K562 (cell line): ENCODE results near the gene MPV17L2. TPM values are rescaled to one million over a fixed set of nuclear protein-coding genes. Genes with fewer than 3 reads are reported as not detected.
A peak's percentile ranks its signal among the peaks of the same experiment; 100 is the strongest.

Experiments
- BHLHE40 ChIP-seq: IDR thresholded peaks from 2 replicates; pipeline ENCODE4 v1.6.1; 2011; ENCODE audit warnings: low read length, improper control_type of control experiment
- CBX3 ChIP-seq, 2 experiments: IDR thresholded peaks; 1 replicate in 1 of 2; 2 replicates in 1 of 2; pipeline ENCODE4 v1.6.1; 2012; ENCODE audit warnings: inconsistent platforms in 2 of 2, low read length in 2 of 2, borderline replicate concordance in 1 of 2, control low read depth in 1 of 2
- KDM1A ChIP-seq, 2 experiments: fragments of 450-650 bp; IDR thresholded peaks; 2 replicates each; pipeline ENCODE4 v1.6.1; 2016; ENCODE audit warnings: mild to moderate bottlenecking in 2 of 2
- LCOR ChIP-seq: sonication (generic); formaldehyde crosslinking; IDR thresholded peaks from 2 replicates; pipeline ENCODE4 v1.8.0; 2022; ENCODE audit warnings: mild to moderate bottlenecking, missing genetic modification reagents
- NCOA4 ChIP-seq: fragments of 450-650 bp; IDR thresholded peaks from 2 replicates; pipeline ENCODE4 v1.6.1; 2018; ENCODE audit warnings: mild to moderate bottlenecking; ENCODE audit not compliant: partially characterized antibody
- NONO ChIP-seq, 2 experiments: fragments of 200-400 bp in 1 of 2; fragments of 450-650 bp in 1 of 2; formaldehyde crosslinking in 1 of 2; IDR thresholded peaks; 2 replicates each; pipeline ENCODE4 v1.6.1; 2017; ENCODE audit warnings: low read depth in 2 of 2, mild to moderate bottlenecking in 2 of 2, moderate library complexity in 2 of 2, low read length in 1 of 2
- NR3C1 ChIP-seq: sonication (generic); formaldehyde crosslinking; IDR thresholded peaks from 2 replicates; pipeline ENCODE4 v1.8.1; 2022; ENCODE audit warnings: missing genetic modification reagents
- NUFIP1 ChIP-seq: fragments of 450-650 bp; IDR thresholded peaks from 2 replicates; pipeline ENCODE4 v1.6.1; 2018; ENCODE audit not compliant: partially characterized antibody
- PHF21A ChIP-seq: fragments of 450-650 bp; IDR thresholded peaks from 2 replicates; pipeline ENCODE4 v1.6.1; 2017; ENCODE audit warnings: low read depth, borderline replicate concordance
- RBM39 ChIP-seq: fragments of 200-400 bp; formaldehyde crosslinking; optimal IDR thresholded peaks from 2 replicates; pipeline ENCODE3; 2018; ENCODE audit warnings: low read depth, low read length
- SREBF2 ChIP-seq: sonication (generic); formaldehyde crosslinking; IDR thresholded peaks from 2 replicates; pipeline ENCODE4 v1.4.0; 2020; ENCODE audit warnings: mild to moderate bottlenecking, missing genetic modification reagents
- ZFP36 ChIP-seq: fragments of 150-350 bp; IDR thresholded peaks from 2 replicates; pipeline ENCODE4 v1.6.1; 2018; ENCODE audit warnings: low read length, low read depth; ENCODE audit not compliant: partially characterized antibody
- ZNF75A ChIP-seq: fragments of 450-650 bp; formaldehyde crosslinking; IDR thresholded peaks from 2 replicates; pipeline ENCODE4 v1.4.0; 2020; ENCODE audit warnings: mild to moderate bottlenecking
- polyA plus RNA-seq, 8 experiments: library from polyadenylated mRNA; depleted of rRNA in 4 of 8; stranded (reverse) in 5 of 8; unstranded in 3 of 8; fragments of >200 nt; fragmentation: Nextera tagmentation in 2 of 8; fragmentation: Illumina TruSeq in 1 of 8; extraction: Ambion mirVana in 2 of 8; extraction: Trizol in 1 of 8; gene quantifications; 2 replicates each; pipeline versions ENCODE4 v1.2.1 to v1.2.3, GENCODE V29; 2011 to 2014; ENCODE audit warnings: inconsistent platforms in 1 of 8, missing spikeins in 1 of 8
- total RNA-seq, 7 experiments: library from RNA; depleted of rRNA in 6 of 7; stranded (reverse); fragments of >200 nt in 6 of 7; fragmentation: Illumina TruSeq in 2 of 7; extraction: Trizol in 2 of 7; gene quantifications; 2 replicates each; pipeline versions ENCODE4 v1.2.1 to v1.2.3, GENCODE V29; 2011 to 2021; ENCODE audit warnings: low replicate concordance in 1 of 7
- TF ChIP-seq, protein P1 (sequence below): fragments of 250-450 bp; sonication (Bioruptor Pico); IDR thresholded peaks from 2 replicates; pipeline ENCODE4 v1.4.0; 2020
- TF ChIP-seq, protein P2 (sequence below): fragments of 250-450 bp; sonication (Bioruptor Pico); IDR thresholded peaks from 2 replicates; pipeline ENCODE4 v1.5.0; 2022; ENCODE audit warnings: mild to moderate bottlenecking

The MPV17L2 gene
- total and polyA plus RNA-seq, 9 of the 15 experiments (the other 6 are each of a cell fraction or from before 2014, with no cell fraction given), result 10.6 to 60.2 (median 28.5) TPM

DNA sequence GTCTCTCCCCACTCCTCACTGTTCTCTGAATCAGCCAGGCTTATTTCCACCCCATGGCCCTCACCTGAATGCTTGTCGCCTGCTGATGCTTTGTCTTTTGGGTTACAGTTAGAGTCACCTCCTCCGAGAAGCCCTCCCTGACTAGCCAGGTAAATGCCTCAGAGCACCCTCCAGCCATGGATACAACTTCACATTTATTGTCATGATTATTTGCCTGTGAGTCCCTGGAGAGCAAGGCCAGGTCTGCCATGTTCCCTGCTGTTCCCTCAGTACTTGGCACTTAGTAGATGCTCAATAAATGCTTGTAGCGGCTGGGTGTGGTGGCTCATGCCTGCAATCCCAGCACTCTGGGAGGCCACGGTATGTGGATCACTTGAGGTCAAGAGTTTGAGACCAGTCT lies 36.9 kb downstream of the MPV17L2 start (continued):
- TF ChIP-seq LCOR (no peak), NR3C1 (CRISPR knock-in tag) (no peak), NCOA4 (no peak), NUFIP1 (no peak), PHF21A (no peak), RBM39 (no peak), BHLHE40 (no peak), ZFP36 (peak; percentile 94), KDM1A (IDR thresholded peaks at IDR 0.05) (0 out of 4 replicates have a peak, but pooled peaks of 1 of the 2 experiments have one; percentile 5), NONO (IDR thresholded peaks at IDR 0.05; ENCODE audit: low read depth in 2 of 2, low read length in 1 of 2) (no peak), ZNF75A (CRISPR knock-in tag) (no peak), SREBF2 (CRISPR knock-in tag) (no peak), CBX3 (IDR thresholded peaks at IDR 0.05; ENCODE audit: borderline replicate concordance in 1 of 2, low read length in 2 of 2) (no peak)
- TF ChIP-seq, protein P1, sequence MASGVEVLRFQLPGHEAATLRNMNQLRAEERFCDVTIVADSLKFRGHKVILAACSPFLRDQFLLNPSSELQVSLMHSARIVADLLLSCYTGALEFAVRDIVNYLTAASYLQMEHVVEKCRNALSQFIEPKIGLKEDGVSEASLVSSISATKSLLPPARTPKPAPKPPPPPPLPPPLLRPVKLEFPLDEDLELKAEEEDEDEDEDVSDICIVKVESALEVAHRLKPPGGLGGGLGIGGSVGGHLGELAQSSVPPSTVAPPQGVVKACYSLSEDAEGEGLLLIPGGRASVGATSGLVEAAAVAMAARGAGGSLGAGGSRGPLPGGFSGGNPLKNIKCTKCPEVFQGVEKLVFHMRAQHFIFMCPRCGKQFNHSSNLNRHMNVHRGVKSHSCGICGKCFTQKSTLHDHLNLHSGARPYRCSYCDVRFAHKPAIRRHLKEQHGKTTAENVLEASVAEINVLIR (CRISPR knock-in tag), result no peak
- TF ChIP-seq, protein P2, sequence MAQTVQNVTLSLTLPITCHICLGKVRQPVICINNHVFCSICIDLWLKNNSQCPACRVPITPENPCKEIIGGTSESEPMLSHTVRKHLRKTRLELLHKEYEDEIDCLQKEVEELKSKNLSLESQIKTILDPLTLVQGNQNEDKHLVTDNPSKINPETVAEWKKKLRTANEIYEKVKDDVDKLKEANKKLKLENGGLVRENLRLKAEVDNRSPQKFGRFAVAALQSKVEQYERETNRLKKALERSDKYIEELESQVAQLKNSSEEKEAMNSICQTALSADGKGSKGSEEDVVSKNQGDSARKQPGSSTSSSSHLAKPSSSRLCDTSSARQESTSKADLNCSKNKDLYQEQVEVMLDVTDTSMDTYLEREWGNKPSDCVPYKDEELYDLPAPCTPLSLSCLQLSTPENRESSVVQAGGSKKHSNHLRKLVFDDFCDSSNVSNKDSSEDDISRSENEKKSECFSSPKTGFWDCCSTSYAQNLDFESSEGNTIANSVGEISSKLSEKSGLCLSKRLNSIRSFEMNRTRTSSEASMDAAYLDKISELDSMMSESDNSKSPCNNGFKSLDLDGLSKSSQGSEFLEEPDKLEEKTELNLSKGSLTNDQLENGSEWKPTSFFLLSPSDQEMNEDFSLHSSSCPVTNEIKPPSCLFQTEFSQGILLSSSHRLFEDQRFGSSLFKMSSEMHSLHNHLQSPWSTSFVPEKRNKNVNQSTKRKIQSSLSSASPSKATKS, result no peak
